Lower leg skin (tissue), 3 donors: ENCODE data around the gene HUNK.

ENCODE experiments used
- CTCF ChIP-seq, 3 donors: fragments of 450-650 bp; IDR thresholded peaks; one replicate each; pipeline ENCODE4 v1.5.1; 2016; ENCODE audit warnings: antibody characterized with exemption in 3 of 3, mild to moderate bottlenecking in 3 of 3, moderate library complexity in 2 of 3
- POLR2A ChIP-seq, 2 donors: fragments of 450-650 bp; IDR thresholded peaks; one replicate each; pipeline ENCODE4 v1.6.1; 2016 to 2017; ENCODE audit warnings: antibody characterized with exemption in 2 of 2, mild to moderate bottlenecking in 1 of 2, moderate library complexity in 1 of 2

GRCh38 chr21:32044205-32045180 is 171.7 kb downstream of the HUNK start:
- TF ChIP-seq POLR2A (IDR thresholded peaks at IDR 0.05) (no peak), CTCF (IDR thresholded peaks at IDR 0.05) (no peak)
